PC-9 (cell line): ENCODE measurements around the gene GPR45. TPM values are rescaled to one million over a fixed set of nuclear protein-coding genes. Genes with fewer than 3 reads are reported as not detected.

ENCODE experiments used
- BruUV-seq: library from RNA; stranded (reverse); fragments of 400-500 nt; replicated peaks from 2 replicates; lab custom pipeline; 2021; lab: Mats Ljungman, UMichigan
- CTCF ChIA-PET: fragments of 300-600 bp; sonication (Branson Sonifier 250); formaldehyde crosslinking; loops from one replicate; lab custom pipeline; 2022; ENCODE audit warnings: antibody characterized with exemption; lab: Charles Lee
- POLR2A ChIA-PET: fragments of 300-600 bp; sonication (Branson Sonifier 250); formaldehyde crosslinking; loops from one replicate; lab custom pipeline; 2022; ENCODE audit warnings: antibody characterized with exemption; ENCODE audit not compliant: unreplicated experiment; lab: Charles Lee
- DNase-seq, 2 experiments: peaks; one replicate each; pipeline versions ENCODE4 v3.0.0 to v3.0.0-alpha.2; 2015 to 2022; ENCODE audit warnings: mixed read lengths in 1 of 2
- H2AFZ ChIP-seq: fragments of 200-600 bp; sonication (generic); 2 replicates; pipeline ENCODE4 v1.8.1; 2017; ENCODE audit warnings: antibody characterized with exemption
- H3F3A ChIP-seq: fragments of 200-600 bp; sonication (generic); 2 replicates; pipeline ENCODE4 v1.8.1; 2017; ENCODE audit warnings: antibody characterized with exemption, mild to moderate bottlenecking, low read depth; ENCODE audit not compliant: insufficient read depth
- H3K27ac ChIP-seq: fragments of 200-600 bp; sonication (generic); 2 replicates; pipeline ENCODE4 v1.6.1; 2016; ENCODE audit warnings: mixed run types
- H3K27me3 ChIP-seq: fragments of 200-600 bp; sonication (generic); 2 replicates; pipeline ENCODE4 v1.6.1; 2016; ENCODE audit warnings: low read depth, mixed run types; ENCODE audit not compliant: insufficient read depth
- H3K36me3 ChIP-seq: fragments of 200-600 bp; sonication (generic); 2 replicates; pipeline ENCODE4 v1.6.1; 2016; ENCODE audit warnings: low read depth, mixed run types
- H3K4me1 ChIP-seq: fragments of 200-600 bp; sonication (generic); replicated peaks from 2 replicates; pipeline ENCODE4 v1.6.1; 2016; ENCODE audit warnings: mixed run types; ENCODE audit not compliant: insufficient read depth
- H3K4me2 ChIP-seq: fragments of 200-600 bp; sonication (generic); 2 replicates; pipeline ENCODE4 v1.6.1; 2017; ENCODE audit warnings: mixed run types
- H3K4me3 ChIP-seq: fragments of 200-600 bp; sonication (generic); 2 replicates; pipeline ENCODE4 v1.6.1; 2016; ENCODE audit warnings: mixed run types
- H3K79me2 ChIP-seq: fragments of 200-600 bp; sonication (generic); 2 replicates; pipeline ENCODE4 v1.6.1; 2017; ENCODE audit warnings: low read depth, mixed run types
- H3K9me2 ChIP-seq: fragments of 200-600 bp; sonication (generic); 2 replicates; pipeline ENCODE4 v1.8.1; 2017; ENCODE audit warnings: mild to moderate bottlenecking; ENCODE audit not compliant: insufficient read depth
- H3K9me3 ChIP-seq: fragments of 200-600 bp; sonication (generic); 2 replicates; pipeline ENCODE4 v1.8.1; 2016; ENCODE audit warnings: low read depth; ENCODE audit not compliant: insufficient read depth
- H4K20me1 ChIP-seq: fragments of 200-600 bp; sonication (generic); 2 replicates; pipeline ENCODE4 v1.8.1; 2017; ENCODE audit not compliant: insufficient read depth
- EZH2 ChIP-seq: fragments of 200-600 bp; sonication (generic); IDR thresholded peaks from 2 replicates; pipeline ENCODE4 v1.8.0; 2017; ENCODE audit warnings: antibody characterized with exemption, low read depth
- intact Hi-C: fragments of 100-400 bp; cut with micrococcal nuclease; formaldehyde crosslinking; loops from one replicate; pipeline ENCODE4 v1.10.0; 2022; ENCODE audit not compliant: unreplicated experiment
- total RNA-seq: library from RNA; stranded (reverse); gene quantifications from 2 replicates; pipeline ENCODE4 v1.2.3, GENCODE V29; 2021
- TF ChIP-seq, protein P1 (sequence below): fragments of 200-600 bp; sonication (generic); conservative IDR thresholded peaks from 2 replicates; pipeline ENCODE4 v1.6.1; 2017; ENCODE audit warnings: mixed run types, antibody characterized with exemption, mild to moderate bottlenecking, moderate library complexity

The GPR45 gene
- total RNA-seq, 1 experiment from 2014 or later: not detected

DNA sequence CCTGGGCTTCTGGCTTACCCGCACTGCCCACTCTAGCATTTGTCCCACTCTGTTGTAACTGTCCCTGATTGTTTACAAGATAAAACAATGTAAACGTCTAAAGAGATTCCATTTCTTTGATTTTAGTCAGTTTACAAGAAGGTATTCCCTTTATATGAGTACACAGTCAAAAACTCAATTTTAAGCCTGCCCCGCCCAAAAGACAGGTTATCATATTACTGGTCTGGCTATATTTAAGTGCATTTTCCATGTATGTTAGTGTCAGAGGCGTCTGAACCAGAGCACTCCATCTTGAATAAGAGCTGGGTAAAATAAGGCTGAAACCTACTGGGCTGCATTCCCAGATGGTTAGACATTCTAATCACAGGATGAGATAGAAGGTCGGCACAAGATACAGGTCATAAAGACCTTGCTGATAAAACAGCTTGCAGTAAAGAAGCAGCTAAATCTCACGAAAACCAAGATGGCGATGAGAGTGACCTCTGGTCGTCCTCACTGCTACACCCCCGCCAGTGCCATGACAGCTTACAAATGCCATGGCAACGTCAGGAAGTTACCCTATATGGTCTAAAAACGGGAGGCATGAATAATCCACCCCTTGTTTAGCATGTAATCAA lies 15.0 kb downstream of the GPR45 start:
- POLR2A ChIA-PET: no interaction called here
- H3K4me2 ChIP-seq: no peak overlapping the region
- no TSS peak for BruUV-seq

DNA sequence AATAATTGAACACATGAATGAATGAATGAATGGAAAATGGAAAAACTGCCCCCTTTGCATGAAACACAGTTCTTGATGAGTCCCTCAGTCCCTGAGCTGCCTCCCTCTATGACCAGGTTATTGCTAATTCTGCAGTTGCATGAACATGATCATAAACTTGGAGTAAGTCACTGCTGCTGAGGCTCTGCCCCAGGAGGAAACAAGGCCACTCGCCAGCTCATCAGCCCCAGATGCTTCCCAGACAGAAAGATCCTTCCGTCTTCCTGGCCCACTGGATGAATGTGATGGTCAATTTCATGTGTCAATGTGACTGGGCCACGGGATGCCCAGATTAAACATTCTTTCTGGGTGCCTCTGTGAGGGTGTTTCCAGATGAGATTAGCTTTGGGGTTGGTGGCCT lies 16.4 kb downstream of the GPR45 start:
- Histone ChIP-seq H3K9me3 (no peaks in the 10 kb centered on the region), H3K79me2 (no peaks in the 10 kb centered on the region), H3K27me3 (no peaks in the 10 kb centered on the region), H4K20me1 (no peaks in the 10 kb centered on the region), H3K4me2 (no peak overlapping the region), H3K36me3 (no peaks in the 10 kb centered on the region), H3K4me3 (no peak overlapping the region), H3K4me1 (no peaks in the 10 kb centered on the region), H3F3A (no peaks in the 10 kb centered on the region), H3K27ac (no peak overlapping the region), H2AFZ (no peak overlapping the region), H3K9me2 (no peaks in the 10 kb centered on the region)
- no TSS peak for BruUV-seq
- ChIA-PET CTCF (interaction anchor here (0.7 kb wide), 1 partner anchor 142 kb away, joined by 3 read pairs; no protein-coding TSS in a partner anchor), POLR2A (no interaction called here)
- TF ChIP-seq EZH2: no peak
- TF ChIP-seq, protein P1, sequence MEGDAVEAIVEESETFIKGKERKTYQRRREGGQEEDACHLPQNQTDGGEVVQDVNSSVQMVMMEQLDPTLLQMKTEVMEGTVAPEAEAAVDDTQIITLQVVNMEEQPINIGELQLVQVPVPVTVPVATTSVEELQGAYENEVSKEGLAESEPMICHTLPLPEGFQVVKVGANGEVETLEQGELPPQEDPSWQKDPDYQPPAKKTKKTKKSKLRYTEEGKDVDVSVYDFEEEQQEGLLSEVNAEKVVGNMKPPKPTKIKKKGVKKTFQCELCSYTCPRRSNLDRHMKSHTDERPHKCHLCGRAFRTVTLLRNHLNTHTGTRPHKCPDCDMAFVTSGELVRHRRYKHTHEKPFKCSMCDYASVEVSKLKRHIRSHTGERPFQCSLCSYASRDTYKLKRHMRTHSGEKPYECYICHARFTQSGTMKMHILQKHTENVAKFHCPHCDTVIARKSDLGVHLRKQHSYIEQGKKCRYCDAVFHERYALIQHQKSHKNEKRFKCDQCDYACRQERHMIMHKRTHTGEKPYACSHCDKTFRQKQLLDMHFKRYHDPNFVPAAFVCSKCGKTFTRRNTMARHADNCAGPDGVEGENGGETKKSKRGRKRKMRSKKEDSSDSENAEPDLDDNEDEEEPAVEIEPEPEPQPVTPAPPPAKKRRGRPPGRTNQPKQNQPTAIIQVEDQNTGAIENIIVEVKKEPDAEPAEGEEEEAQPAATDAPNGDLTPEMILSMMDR: no peak
- no peak for DNase-seq
- intact Hi-C loops: no loop called here

More for the DNA sequence above, 15.0 kb downstream of the GPR45 start:
- Histone ChIP-seq H3K4me1 (no peaks in the 10 kb centered on the region), H3K79me2 (no peaks in the 10 kb centered on the region), H3K4me3 (no peak overlapping the region), H4K20me1 (no peaks in the 10 kb centered on the region), H3K27me3 (no peaks in the 10 kb centered on the region), H3K27ac (no peak overlapping the region), H3K9me2 (no peaks in the 10 kb centered on the region), H3F3A (no peaks in the 10 kb centered on the region), H3K9me3 (no peaks in the 10 kb centered on the region), H2AFZ (no peak overlapping the region), H3K36me3 (no peaks in the 10 kb centered on the region)
- DNase-seq: no peak
- intact Hi-C loops: no loop called here
- CTCF ChIA-PET: no interaction called here
- TF ChIP-seq EZH2: no peak
- TF ChIP-seq, protein P1: no peak

DNA sequence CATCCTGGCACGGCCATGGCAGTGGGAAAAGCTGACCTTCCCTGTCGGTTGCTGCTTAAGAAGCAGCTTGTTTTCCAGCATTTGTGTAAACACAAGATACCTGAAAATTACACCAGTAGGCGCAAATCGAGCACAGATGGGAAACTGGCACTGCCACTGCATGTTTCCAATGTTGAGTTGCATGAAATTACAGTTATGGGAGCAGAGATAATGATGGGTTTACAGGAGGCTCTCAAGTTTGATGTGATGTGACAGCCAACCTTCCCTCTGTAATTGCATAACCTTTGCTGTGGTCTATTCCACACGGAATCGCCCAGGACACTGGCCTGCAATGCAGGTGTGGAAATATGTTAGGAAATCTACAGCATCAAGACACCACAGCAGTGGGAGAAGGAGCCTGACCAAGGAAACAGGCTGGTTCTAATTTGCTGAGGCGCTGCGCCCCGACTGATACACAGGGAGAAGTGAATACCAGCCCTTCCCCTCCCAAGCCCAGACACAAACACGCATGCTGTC lies 17.4 kb downstream of the GPR45 start:
- Histone ChIP-seq H4K20me1 (no peaks in the 10 kb centered on the region), H3K27me3 (no peaks in the 10 kb centered on the region), H3K79me2 (no peaks in the 10 kb centered on the region), H3K4me3 (no peak overlapping the region), H3K36me3 (no peaks in the 10 kb centered on the region), H3K4me1 (no peaks in the 10 kb centered on the region), H3K9me3 (no peaks in the 10 kb centered on the region), H2AFZ (no peak overlapping the region), H3K4me2 (no peak overlapping the region), H3K9me2 (no peaks in the 10 kb centered on the region), H3K27ac (no peak overlapping the region), H3F3A (no peaks in the 10 kb centered on the region)
- intact Hi-C loops: no loop called here
- TF ChIP-seq EZH2: no peak
- TF ChIP-seq, protein P1: no peak
- no TSS peak for BruUV-seq
- no peak for DNase-seq
- ChIA-PET CTCF (no interaction called here), POLR2A (no interaction called here)
